Measurements from ENCODE around the gene ATG2B. TPM values are rescaled to one million over a fixed set of nuclear protein-coding genes. Genes with fewer than 3 reads are reported as not detected.
"Not testable (repeated sequence)": the region's sequence is repeated elsewhere in the genome, so short reads cannot be mapped to it uniquely, and the experiment has no call there.

ATG2B gene
- total and polyA plus RNA-seq, 2 donors (not counting 1 experiment from before 2014, with no cell fraction given) = 8.1 to 39.6 TPM

GRCh38 chr14:96349286-96350075 is 13.7 kb downstream of the ATG2B start:
- H3K4me3 ChIP-seq (ENCODE audit: control extremely low read depth in 1 of 5, extremely low read depth in 1 of 5, insufficient read depth in 1 of 5, low read depth in 2 of 5, low read length in 4 of 5) = no peak overlapping the region
- no peaks in the 10 kb centered on the region for H3K9me3 ChIP-seq (ENCODE audit: control extremely low read depth in 1 of 3, control insufficient read depth in 2 of 3, insufficient read depth in 1 of 3, low read length in 2 of 3)
- POLR2A ChIA-PET = no interaction called here
- no peak overlapping the region for H2AFZ ChIP-seq (ENCODE audit: insufficient read depth, low read depth, low read length, poor library complexity, severe bottlenecking)
- no peaks in the 10 kb centered on the region for H3K4me1 ChIP-seq (ENCODE audit: control insufficient read depth in 2 of 2, insufficient read depth in 2 of 2, low read length in 2 of 2)
- TF ChIP-seq, protein P1, sequence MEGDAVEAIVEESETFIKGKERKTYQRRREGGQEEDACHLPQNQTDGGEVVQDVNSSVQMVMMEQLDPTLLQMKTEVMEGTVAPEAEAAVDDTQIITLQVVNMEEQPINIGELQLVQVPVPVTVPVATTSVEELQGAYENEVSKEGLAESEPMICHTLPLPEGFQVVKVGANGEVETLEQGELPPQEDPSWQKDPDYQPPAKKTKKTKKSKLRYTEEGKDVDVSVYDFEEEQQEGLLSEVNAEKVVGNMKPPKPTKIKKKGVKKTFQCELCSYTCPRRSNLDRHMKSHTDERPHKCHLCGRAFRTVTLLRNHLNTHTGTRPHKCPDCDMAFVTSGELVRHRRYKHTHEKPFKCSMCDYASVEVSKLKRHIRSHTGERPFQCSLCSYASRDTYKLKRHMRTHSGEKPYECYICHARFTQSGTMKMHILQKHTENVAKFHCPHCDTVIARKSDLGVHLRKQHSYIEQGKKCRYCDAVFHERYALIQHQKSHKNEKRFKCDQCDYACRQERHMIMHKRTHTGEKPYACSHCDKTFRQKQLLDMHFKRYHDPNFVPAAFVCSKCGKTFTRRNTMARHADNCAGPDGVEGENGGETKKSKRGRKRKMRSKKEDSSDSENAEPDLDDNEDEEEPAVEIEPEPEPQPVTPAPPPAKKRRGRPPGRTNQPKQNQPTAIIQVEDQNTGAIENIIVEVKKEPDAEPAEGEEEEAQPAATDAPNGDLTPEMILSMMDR (IDR thresholded peaks at IDR 0.05) = no peak
- TF ChIP-seq EZH2 (IDR thresholded peaks at IDR 0.05; ENCODE audit: borderline replicate concordance, insufficient read depth, low read depth, low read length, poor library complexity, severe bottlenecking) = no peak
- no peak overlapping the region for H3K9ac ChIP-seq (ENCODE audit: low read length)
- 89% methylated on average over 3 of the region's 7 CpGs for WGBS (ENCODE audit: insufficient coverage)
- H3K27ac Mint-ChIP-seq = no peak overlapping the region
- peaks cover under 1% of the 10 kb centered on the region for H3K4me1 Mint-ChIP-seq
- H3K27me3 Mint-ChIP-seq = no peaks in the 10 kb centered on the region
- H3K4me3 Mint-ChIP-seq = no peak overlapping the region
- no peaks in the 10 kb centered on the region for H3K9me3 Mint-ChIP-seq (ENCODE audit: insufficient read depth)
- no peak overlapping the region for H3K4me2 ChIP-seq (replicated peaks; ENCODE audit: low read depth, low read length, poor library complexity, severe bottlenecking)
- no peak overlapping the region for H3K27ac ChIP-seq (ENCODE audit: low read length in 2 of 2)
- peaks cover 0 to 6% of the 10 kb centered on the region in 2 experiments for H3K36me3 ChIP-seq (replicated peaks in 1 of 2; ENCODE audit: control extremely low read depth in 1 of 2, control insufficient read depth in 1 of 2, extremely low read depth in 1 of 2, insufficient read depth in 2 of 2, low read length in 1 of 2)
- intact Hi-C loops (cut with micrococcal nuclease) = no loop called here
- ATAC-seq (ENCODE audit: low read depth) = no peak
- H3K79me2 ChIP-seq (ENCODE audit: control insufficient read depth, insufficient read depth, low read length) = peaks cover 66% of the 10 kb centered on the region
- H3K27me3 ChIP-seq (replicated peaks in 1 of 4; ENCODE audit: control extremely low read depth in 1 of 4, control insufficient read depth in 3 of 4, insufficient read depth in 4 of 4, low read length in 3 of 4) = no peaks in the 10 kb centered on the region
- no peak for DNase-seq
- H4K20me1 ChIP-seq (ENCODE audit: control insufficient read depth, insufficient read depth, low read length, poor library complexity, severe bottlenecking) = peaks cover 21% of the 10 kb centered on the region
- CTCF ChIA-PET = no interaction called here

GRCh38 chr14:96347957-96348356 is 15.2 kb downstream of the ATG2B start:
- H3K79me2 ChIP-seq (ENCODE audit: control insufficient read depth, insufficient read depth, low read length) = peaks cover 57% of the 10 kb centered on the region
- H3K9me3 ChIP-seq (ENCODE audit: control extremely low read depth in 1 of 3, control insufficient read depth in 2 of 3, insufficient read depth in 1 of 3, low read length in 2 of 3); H3K27me3 ChIP-seq (replicated peaks in 1 of 4; ENCODE audit: control extremely low read depth in 1 of 4, control insufficient read depth in 3 of 4, insufficient read depth in 4 of 4, low read length in 3 of 4); CTCF ChIA-PET; H3K4me3 Mint-ChIP-seq; H3K27ac ChIP-seq (ENCODE audit: low read length in 2 of 2); H3K4me1 ChIP-seq (ENCODE audit: control insufficient read depth in 2 of 2, insufficient read depth in 2 of 2, low read length in 2 of 2); H3K4me2 ChIP-seq (replicated peaks; ENCODE audit: low read depth, low read length, poor library complexity, severe bottlenecking); H3K9ac ChIP-seq (ENCODE audit: low read length); intact Hi-C loops (cut with micrococcal nuclease); POLR2A ChIA-PET; ATAC-seq (ENCODE audit: low read depth); H3K4me1 Mint-ChIP-seq; H3K4me3 ChIP-seq (ENCODE audit: control extremely low read depth in 1 of 5, extremely low read depth in 1 of 5, insufficient read depth in 1 of 5, low read depth in 2 of 5, low read length in 4 of 5); H3K36me3 ChIP-seq (replicated peaks in 1 of 2; ENCODE audit: control extremely low read depth in 1 of 2, control insufficient read depth in 1 of 2, extremely low read depth in 1 of 2, insufficient read depth in 2 of 2, low read length in 1 of 2); H2AFZ ChIP-seq (ENCODE audit: insufficient read depth, low read depth, low read length, poor library complexity, severe bottlenecking); H3K9me3 Mint-ChIP-seq (ENCODE audit: insufficient read depth); H3K27me3 Mint-ChIP-seq; DNase-seq; H3K27ac Mint-ChIP-seq: not testable (repeated sequence)
- no CpG with 5 or more reads among the region's 2 CpGs for WGBS (ENCODE audit: insufficient coverage)
- peaks cover 13% of the 10 kb centered on the region for H4K20me1 ChIP-seq (ENCODE audit: control insufficient read depth, insufficient read depth, low read length, poor library complexity, severe bottlenecking)
